Inferior parietal cortex (tissue), 1 donor: ENCODE measurements around the gene C17orf67.
"Not testable (repeated sequence)": the region's sequence is repeated elsewhere in the genome, so short reads cannot be mapped to it uniquely, and the experiment has no call there.

Source experiments
- DNase-seq: peaks from one replicate; pipeline ENCODE4 v3.0.0-alpha.2; 2016; ENCODE audit errors: extremely low spot score

C17orf67 gene

DNA sequence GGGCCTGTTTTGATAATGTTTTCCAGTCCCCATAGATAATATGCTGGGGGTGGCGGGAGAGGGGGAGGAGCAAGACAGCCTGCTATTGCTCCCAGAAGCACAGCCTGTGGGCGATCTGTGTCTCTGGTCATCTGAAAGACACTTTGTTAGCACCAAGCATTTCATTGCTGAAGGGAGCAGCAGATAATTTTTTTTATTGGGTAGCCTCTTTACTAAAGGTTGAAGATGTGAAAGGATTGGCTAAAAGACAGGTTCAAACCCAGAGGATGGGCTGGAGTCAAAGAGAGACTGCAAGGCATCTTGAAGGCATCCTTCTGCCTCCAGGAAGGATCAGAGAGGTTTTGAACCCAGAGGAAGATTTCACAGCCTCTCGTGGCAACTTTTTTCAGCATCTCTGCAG is 60.6 kb downstream of the C17orf67 start:
- DNase-seq = no peak

DNA sequence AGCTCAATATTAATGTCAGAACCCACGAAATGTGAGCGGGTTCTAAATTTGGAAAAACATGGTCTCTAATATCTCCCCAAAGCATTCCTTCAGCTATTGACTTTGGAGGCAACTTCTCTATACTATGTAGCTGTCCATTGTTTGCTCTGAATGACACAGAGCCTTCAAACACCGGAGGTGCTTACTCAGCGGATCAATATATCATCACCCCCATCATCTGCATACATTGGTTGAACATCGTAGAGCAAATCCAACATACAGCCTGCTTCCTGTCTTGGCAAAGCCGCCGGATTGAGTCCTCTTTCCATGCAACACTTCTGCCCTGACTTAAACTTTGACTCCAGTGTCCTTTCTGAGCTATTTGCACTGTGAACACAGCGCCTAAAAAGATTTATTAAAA is 61.3 kb downstream of the C17orf67 start:
- no peak for DNase-seq

DNA sequence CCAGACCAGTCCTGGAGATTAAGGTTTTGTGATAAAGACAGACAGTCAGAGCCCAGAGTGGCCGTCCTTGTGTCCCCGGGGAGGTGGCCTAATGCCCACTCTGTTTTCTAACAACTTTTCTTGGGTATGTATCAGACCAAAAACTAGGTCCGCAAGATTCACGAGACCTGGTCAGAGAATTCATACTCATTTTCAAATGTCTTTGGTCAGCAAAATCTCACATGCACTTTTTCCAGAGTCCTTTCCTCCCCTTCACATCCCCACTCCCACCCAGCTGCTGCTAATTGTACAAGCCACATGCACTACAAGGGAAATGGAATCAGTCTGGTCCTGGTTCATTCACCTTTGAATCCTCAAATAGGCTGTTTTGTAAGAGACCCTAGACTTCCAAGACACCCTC is 61.7 kb downstream of the C17orf67 start:
- DNase-seq = no peak

DNA sequence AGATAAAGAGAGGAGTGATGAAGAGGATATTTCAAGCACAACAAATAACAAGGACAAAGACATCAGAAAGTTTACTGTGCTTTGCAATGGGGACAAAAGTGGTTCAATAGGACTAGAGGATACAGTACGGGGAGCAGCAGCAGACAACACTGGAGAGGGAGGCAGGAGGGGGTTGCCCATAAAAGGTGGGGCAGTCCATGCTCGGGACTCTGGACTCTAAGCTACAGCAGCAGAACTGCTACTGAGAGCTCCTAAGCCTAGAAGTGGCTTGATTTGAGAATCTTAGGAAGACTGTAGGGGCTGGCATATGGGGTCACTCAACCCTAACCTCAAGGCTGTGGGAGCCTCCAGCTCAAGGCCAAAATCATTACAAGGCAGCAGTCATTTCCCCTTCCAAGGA is 62.2 kb downstream of the C17orf67 start:
- no peak for DNase-seq

DNA sequence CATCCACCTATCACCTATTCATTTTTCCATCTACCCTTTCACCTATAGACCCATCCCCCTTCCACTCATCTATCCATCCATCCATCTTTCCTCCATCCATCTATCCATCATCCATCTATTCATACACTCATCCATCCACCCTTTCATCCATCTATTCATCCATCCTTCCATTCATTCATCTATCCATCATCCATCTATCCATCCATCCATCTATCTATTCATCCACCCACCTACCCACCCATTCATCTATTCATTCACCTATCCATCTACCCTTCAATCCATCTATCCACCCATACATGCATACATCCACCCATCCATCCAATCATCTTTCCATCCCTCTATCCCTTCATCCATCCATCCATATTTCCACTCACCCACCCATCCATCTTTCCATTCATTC is 63.3 kb downstream of the C17orf67 start:
- DNase-seq = no peak

DNA sequence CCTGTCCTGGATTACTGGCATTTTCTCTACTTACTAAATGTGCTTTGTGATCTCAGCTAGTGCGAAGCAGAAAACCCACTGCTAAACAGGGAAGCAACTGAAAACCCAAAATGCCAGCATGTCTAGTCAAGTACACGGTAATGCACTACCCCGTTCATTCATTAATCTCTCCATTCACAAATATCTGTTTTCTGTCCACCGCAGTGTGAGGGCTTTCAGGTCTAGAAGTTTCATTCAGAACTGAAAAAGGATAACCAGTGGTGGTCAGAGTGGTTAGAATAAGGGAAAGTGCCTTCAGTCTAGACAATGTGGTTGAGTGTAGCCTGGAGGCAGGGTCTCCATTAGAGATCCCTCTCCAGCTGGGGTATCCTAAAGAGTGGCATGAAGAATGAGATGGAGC is 68.3 kb downstream of the C17orf67 start:
- DNase-seq = no peak

DNA sequence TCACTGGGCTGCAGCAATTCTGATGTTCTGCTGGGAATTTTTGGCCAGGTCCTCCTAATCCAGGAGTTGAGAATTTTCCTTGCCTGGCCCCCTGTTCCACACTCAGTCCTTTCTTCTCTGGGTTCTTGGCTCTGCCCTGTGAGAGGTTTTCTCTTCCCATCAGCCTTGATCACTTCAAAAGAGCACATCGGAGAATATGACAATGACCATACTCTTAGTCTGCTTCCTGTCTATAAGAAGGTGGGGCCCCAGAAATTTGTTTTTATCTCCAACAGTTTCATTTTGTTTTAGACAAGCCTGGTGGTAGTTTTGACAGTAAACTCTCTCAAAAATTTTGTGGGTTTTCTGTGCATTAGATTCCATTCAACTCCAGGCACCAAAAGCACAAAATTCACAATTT is 70.7 kb downstream of the C17orf67 start:
- DNase-seq = no peak

DNA sequence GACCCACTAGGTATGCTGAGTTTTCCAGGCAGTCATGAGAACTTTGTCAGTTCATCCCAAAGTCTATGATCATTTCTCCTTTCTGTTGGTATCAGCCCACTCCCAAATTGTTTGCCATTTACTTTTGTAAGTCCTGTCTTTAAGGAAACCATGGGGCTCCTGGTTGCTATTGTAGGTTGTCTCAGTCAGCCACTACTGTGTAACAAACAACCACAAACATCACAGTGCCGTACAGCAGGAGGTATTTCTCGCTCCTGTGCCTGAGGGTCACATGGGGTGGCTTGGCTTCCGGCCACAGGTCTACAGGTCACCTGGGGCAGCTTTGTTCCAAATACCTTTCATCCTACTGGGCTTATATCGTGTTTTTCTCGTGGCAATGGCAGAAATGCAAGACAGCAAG is 71.6 kb downstream of the C17orf67 start:
- no peak for DNase-seq

DNA sequence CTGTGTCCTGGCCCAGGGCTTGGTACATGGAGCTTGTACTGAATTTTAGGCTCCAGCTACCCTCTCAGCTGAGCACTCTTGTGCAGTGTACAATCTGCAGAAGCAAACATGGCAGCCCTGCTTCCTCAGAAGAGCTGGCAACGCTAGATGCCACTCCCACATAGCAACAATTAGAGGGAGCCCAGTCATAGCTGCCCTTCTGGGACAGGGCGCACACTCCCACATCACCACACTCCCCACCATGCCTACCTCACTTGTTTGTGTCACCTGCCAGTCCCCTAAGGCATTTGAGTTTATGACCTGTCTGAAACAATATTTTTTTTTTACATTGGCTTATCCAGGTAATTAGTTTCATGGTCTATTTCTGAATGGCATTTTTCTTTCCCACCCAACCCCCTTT is 72.3 kb downstream of the C17orf67 start:
- DNase-seq = no peak

DNA sequence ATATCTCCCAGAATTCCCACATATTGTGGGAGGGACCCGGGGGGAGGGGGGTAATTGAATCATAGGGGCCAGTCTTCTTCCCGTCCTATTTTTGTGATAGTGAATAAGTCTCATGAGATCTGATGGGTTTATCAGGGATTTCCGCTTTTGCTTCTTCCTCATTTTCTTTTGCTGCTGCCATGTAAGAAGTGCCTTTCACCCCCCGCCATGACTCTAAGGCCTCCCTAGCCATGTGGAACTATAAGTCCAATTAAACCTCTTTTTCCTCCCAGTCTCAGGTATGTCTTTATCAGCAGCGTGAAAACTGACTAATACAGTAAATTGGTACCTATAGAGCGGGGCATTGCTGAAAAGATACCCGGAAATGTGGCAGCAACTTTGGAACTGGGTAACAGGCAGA is 76.1 kb downstream of the C17orf67 start:
- DNase-seq = not testable (repeated sequence)

DNA sequence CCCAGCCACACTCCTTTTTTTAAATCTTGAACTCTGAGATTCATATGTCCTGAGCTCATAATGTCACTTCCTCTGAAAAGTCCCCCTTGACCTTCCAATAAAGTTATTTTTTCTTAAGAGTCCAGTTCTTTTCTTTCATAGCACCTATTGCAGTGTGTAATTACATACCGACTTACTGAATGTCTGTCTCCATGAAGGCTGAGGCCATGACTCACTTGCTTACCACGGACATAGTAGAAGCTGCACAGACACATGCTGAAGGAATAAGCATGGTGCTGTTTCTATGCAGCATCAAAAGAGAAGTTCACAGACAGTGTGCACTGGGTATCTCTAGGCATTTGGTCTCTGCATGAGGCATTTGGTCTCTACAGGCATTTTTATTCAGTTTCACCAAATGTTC is 77.2 kb downstream of the C17orf67 start:
- no peak for DNase-seq

DNA sequence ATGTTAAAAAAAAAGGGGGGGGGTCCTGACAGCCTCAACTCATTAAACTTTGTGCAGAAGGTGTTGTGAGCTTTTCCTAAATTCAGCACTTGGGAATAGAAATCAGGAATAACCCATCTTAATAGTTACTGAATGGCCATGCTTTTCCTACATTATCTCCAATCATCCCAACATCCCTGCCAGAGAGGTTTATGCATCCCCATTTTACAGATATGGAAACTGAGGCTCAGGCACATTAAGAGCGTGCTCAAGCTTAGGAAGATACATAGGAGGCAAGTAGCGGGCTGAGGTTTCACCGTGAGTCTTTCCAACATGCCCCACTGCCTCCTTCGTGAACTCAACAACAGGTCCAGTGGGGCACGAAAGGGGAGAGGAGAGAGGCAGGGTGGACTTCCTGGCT is 78.4 kb downstream of the C17orf67 start:
- DNase-seq = no peak

DNA sequence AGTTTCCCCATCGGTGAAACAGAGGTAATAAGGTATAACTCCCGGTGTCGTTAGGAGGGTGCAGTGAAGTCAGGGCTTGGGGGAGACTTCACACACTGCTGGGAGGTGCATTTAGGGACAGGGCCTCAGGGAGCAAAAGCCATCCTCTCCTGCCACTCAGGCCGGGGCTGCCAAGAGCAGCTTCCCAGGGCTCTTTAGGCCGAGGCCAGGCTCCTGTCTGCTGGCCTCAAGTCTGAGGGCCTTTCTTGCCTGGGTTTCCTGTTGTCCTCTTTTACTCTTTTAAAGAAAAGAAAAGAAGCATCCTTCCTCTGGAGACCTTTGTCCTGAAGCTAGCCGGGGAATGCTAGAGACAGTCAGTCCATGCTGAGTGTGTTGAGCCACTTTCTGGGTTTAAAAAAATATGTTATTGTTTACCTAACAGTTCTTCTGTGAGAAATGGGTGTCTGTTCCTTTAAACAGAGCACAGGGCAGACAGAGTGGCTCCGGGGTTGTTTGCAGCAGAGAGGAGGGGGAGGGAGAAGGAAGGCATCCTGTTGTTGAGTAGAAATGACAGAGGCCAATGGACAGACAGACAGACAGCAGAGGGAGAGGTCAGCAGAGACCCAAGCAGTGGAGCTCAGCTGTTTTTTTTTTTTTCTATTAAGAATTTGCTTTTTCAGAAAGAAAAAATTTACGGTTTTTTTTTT is 79.1 kb downstream of the C17orf67 start:
- DNase-seq = no peak

DNA sequence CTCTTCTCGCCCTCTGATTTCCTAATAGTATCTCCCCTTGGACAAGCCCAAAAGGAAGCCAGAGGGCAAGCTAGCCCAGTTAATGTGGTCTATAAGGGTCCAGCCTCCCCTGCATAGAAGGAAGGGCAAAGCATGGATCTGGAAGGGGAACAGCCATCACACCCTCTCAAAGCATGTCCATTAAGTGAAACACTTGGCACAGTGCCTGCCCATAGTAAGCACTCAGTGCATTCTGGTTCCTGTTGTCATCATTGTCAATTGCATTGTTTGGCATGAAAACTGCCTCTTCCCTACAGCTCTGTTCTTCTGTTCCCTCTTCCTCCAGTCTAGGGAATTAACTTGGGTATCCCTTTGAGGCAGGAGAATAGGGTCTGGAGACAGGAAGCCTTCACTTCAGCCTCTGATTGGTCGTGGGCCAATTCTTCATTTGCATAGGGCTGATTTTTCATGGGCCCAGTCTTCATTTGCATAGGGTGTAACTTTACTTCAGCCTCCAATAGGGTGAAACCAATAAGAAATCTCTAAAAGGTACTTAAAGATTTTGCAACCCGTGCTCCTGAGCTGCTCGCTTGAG is 81.4 kb downstream of the C17orf67 start:
- DNase-seq = no peak

DNA sequence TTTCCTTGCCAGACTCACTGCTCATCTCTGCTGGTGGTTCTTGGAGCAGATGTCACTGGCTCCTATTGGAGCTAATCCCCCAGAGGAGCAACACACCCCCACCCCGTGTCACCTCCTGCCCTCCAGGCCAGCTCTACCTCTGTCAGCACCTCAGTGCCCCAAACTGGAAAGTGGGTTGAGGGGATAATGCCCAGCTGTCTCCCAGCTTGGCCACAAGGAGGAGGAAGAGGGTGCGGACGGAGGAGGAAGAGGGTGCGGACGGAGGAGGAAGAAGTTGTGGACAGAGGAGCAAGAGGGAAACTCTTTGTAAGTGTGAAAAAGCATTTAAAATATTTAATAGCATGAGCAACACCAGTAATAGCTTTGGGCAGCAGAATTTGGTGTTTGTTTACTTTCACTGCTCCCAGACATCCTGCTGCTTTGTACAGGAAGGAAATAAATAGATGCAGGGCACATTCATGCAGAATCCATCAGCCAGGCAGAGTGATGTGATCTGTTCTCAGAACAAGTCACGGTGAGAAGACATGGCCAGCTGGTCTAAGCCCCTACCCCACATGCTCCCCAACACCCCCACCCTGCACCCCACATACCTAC is 82.5 kb downstream of the C17orf67 start:
- DNase-seq = no peak

DNA sequence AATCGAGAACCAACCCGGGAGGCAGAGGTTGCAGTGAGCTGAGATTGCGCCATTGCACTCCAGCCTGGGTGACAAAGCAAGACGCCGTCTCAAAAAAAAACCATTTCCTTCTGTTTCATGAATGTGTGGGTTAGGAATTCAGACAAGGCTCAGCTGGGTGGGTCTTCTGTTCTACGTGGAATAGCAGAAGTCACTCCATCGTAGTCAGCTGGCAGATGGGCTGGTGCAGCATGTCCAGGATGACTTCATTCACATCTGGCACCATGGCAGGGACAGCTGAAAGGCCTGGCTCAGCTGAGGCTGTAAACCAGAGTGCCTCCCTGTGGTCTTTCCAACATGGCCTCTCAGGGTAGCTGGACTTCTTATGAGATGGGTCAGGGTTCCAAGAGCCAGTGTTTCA is 89.0 kb downstream of the C17orf67 start:
- DNase-seq = no peak

DNA sequence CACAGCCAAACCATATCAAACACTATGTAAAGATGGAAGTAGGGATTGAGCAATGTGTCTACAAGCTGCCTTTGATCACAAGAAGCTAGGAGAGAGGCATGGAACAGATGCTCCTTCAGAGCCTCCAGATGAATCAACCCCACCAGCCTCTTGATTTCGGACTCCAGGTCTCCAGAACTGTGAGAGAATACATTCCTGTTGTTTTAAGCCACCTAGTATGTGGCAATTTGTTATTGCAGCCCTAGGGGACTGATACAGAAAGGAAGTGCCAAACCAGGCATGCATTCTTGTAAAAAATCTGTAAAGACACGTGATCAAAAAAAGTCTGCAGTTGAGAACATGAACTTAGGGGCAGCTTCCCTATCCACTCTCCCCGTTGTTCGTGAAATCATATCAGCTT is 91.1 kb downstream of the C17orf67 start:
- DNase-seq = no peak
